ENCODE measurements around the gene KCNIP3.
"Not testable (repeated sequence)": the region's sequence is repeated elsewhere in the genome, so short reads cannot be mapped to it uniquely, and the experiment has no call there.

The KCNIP3 gene

DNA sequence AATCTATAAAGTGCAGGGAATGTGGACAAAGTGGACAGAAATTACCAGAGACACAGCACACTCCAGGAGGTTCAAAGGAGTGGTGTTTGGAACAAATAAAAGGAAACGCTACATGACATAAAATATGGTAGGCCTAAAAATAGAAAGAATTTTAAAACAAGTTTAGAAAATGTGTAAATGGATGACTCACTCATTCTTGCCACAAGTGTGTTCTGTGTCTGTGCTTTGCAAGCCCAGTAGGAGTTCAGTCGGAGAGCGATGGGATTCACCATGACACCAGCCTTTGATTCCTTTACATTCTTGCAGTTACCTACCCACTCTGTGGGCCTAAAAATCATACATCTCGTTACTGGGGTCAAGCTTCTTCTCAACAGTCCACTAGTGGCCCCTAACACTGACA is 136.2 kb downstream of the KCNIP3 start:
- DNase-seq, result not testable (repeated sequence)

DNA sequence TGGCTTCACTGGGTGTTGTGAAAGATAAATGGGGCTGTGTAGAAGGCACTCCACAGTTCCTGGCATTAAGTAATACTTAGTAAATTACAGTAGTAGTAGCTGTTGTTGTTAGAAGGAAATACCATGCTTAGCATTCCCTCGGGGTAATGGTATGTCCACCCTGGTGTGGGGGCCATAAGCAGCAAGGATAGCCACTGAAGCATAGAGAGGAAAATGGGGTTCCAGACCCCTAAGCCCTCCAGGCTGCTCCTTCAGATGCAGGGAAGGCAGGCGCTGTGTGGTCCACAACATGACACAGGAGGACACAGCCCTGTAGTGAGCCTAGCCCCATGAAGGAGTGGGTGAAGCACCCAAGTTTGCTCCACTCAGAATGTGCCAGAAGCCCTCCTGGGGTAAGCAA is 136.8 kb downstream of the KCNIP3 start:
- not testable (repeated sequence) for DNase-seq

DNA sequence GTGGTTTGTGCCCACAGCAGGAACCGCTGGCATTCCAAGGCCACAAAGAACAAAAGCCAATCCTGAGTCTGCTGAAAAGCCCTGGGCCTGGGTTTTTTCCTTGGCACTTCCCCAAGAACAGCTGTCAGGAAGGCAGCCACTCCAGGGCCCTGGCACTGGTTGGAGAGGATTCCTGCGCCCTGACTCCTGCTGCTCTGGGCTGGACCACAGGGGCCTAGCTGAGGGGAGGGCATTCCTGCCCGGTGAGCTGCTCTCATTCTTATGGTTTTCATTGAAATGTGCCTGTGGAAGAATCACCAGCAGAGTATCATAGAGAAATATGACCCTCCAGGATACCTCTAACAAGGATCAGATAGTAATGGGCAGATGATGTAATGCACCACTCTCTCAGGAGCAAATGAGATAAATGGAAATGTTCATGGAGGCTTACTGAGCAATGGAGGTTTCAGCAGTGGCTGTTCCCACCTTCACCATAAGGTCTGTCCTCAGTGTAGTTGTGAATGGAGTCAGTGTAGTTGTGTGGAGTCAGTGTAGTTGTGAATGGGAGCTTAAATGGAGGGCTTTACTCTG is 137.4 kb downstream of the KCNIP3 start:
- not testable (repeated sequence) for DNase-seq

GRCh38 chr2:95435162-95435871 is 138.2 kb downstream of the KCNIP3 start:
- not testable (repeated sequence) for DNase-seq
